A673 (cell line): ENCODE results near the gene DTNA.

Experiments used
- EZH2 ChIP-seq: fragments of 200-600 bp; sonication (generic); IDR thresholded peaks from 2 replicates; pipeline ENCODE4 v1.6.1; 2017; ENCODE audit warnings: borderline replicate concordance, low read depth, mild to moderate bottlenecking, mixed read lengths, antibody characterized with exemption, low read length; ENCODE audit not compliant: poor library complexity, severe bottlenecking
- TF ChIP-seq, protein P1 (sequence below): fragments of 300-800, 200-600 bp; sonication (generic); conservative IDR thresholded peaks from 2 replicates; pipeline ENCODE4 v1.5.1; 2017; ENCODE audit warnings: low read depth, mild to moderate bottlenecking, antibody characterized with exemption, low read length, moderate library complexity, mixed read lengths

DNA sequence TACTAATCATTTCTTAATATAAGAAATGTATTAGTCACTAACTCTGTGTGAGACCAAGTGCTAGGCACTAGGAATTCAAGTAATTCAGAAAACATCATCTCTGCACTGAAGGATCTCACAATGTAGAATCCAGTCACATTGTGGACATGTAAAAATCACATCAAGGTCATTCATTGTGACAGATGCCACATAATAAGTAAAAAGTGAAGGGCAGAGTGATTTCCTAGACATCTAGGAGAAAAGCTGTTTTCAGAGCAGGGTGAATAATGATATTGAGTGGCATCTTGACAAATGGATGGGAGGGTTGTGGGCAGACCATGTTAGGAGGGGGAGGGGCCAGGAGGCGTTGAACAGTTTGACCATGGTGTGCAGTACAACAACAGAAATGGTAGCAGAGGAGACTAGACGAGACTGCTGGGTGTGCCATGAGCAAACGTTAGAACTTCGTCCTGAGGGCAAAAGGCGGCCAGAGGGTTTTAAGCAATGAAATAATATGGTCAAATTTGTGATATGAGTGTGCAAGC lies 93.8 kb downstream of the DTNA start:
- TF ChIP-seq, protein P1, sequence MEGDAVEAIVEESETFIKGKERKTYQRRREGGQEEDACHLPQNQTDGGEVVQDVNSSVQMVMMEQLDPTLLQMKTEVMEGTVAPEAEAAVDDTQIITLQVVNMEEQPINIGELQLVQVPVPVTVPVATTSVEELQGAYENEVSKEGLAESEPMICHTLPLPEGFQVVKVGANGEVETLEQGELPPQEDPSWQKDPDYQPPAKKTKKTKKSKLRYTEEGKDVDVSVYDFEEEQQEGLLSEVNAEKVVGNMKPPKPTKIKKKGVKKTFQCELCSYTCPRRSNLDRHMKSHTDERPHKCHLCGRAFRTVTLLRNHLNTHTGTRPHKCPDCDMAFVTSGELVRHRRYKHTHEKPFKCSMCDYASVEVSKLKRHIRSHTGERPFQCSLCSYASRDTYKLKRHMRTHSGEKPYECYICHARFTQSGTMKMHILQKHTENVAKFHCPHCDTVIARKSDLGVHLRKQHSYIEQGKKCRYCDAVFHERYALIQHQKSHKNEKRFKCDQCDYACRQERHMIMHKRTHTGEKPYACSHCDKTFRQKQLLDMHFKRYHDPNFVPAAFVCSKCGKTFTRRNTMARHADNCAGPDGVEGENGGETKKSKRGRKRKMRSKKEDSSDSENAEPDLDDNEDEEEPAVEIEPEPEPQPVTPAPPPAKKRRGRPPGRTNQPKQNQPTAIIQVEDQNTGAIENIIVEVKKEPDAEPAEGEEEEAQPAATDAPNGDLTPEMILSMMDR: no peak
- no peak for TF ChIP-seq EZH2
